Loucy (cell line): ENCODE results near the gene BZW2.

Source experiments
- CTCF ChIP-seq: fragments of 200-600 bp; sonication (generic); conservative IDR thresholded peaks from 2 replicates; pipeline ENCODE4 v1.5.1; 2014; ENCODE audit warnings: mild to moderate bottlenecking, antibody characterized with exemption, low read length
- EZH2phosphoT487 ChIP-seq: fragments of 200-600 bp; IDR thresholded peaks from 2 replicates; pipeline ENCODE4 v1.6.1; 2018; ENCODE audit warnings: antibody characterized with exemption, mild to moderate bottlenecking, moderate library complexity, borderline replicate concordance

- TF ChIP-seq CTCF (no peak), EZH2phosphoT487 (no peak)
Measured at GRCh38 chr7:16735020-16735419, 89.0 kb downstream of the BZW2 start.
